Lower leg skin (tissue), 3 donors: Measurements from ENCODE around the gene PRPF31.

Experiments
- CTCF ChIP-seq, 3 donors: fragments of 450-650 bp; IDR thresholded peaks; one replicate each; pipeline ENCODE4 v1.5.1; 2016; ENCODE audit warnings: antibody characterized with exemption in 3 of 3, mild to moderate bottlenecking in 3 of 3, moderate library complexity in 2 of 3
- POLR2A ChIP-seq, 2 donors: fragments of 450-650 bp; IDR thresholded peaks; one replicate each; pipeline ENCODE4 v1.6.1; 2016 to 2017; ENCODE audit warnings: antibody characterized with exemption in 2 of 2, mild to moderate bottlenecking in 1 of 2, moderate library complexity in 1 of 2

- no peak for TF ChIP-seq CTCF (IDR thresholded peaks at IDR 0.05)
- no peak for TF ChIP-seq POLR2A (IDR thresholded peaks at IDR 0.05)
These were observed 65.1 kb downstream of the PRPF31 start for GRCh38 chr19:54180691-54181091.
